Thyroid gland (tissue), 4 donors: ENCODE measurements around the gene HTR4. TPM values are rescaled to one million over a fixed set of nuclear protein-coding genes. Genes with fewer than 3 reads are reported as not detected.

Experiments used
- DNase-seq, 2 donors: peaks; one replicate each; pipeline ENCODE4 v3.0.0-alpha.2; 2019
- H3K27ac ChIP-seq, 3 donors: fragments of 200-600 bp; sonication (generic); 1 replicate in 2 of 3; 2 replicates in 1 of 3; pipeline ENCODE4 v1.5.1; 2016 to 2019; ENCODE audit warnings: mild to moderate bottlenecking in 1 of 3, moderate library complexity in 1 of 3
- H3K27me3 ChIP-seq: fragments of 200-600 bp; sonication (generic); one replicate; pipeline ENCODE4 v1.5.1; 2019
- H3K36me3 ChIP-seq, 2 donors: fragments of 200-600 bp; sonication (generic); one replicate each; pipeline ENCODE4 v1.5.1; 2016 to 2019
- H3K4me1 ChIP-seq, 2 donors: fragments of 200-600 bp; sonication (generic); one replicate each; pipeline ENCODE4 v1.5.1; 2017 to 2019
- H3K4me3 ChIP-seq, 3 donors: fragments of 200-600 bp; sonication (generic); replicated peaks in 1 of 3; 1 replicate in 2 of 3; 2 replicates in 1 of 3; pipeline ENCODE4 v1.5.1; 2016; ENCODE audit warnings: mild to moderate bottlenecking in 1 of 3
- H3K9me3 ChIP-seq: fragments of 200-600 bp; sonication (generic); one replicate; pipeline ENCODE4 v1.5.1; 2017
- CTCF ChIP-seq, 6 experiments: fragments of 200-600 bp in 3 of 6; fragments of 450-650 bp in 3 of 6; sonication (generic) in 3 of 6; IDR thresholded peaks; one replicate each; pipeline ENCODE4 v1.5.1; 2016 to 2019; ENCODE audit warnings: antibody characterized with exemption in 6 of 6, mild to moderate bottlenecking in 2 of 6, inconsistent platforms in 1 of 6, moderate library complexity in 1 of 6
- POLR2A ChIP-seq, 2 donors: fragments of 450-650 bp; IDR thresholded peaks; one replicate each; pipeline ENCODE4 v1.6.1; 2017; ENCODE audit warnings: antibody characterized with exemption in 2 of 2, mild to moderate bottlenecking in 2 of 2, moderate library complexity in 1 of 2
- WGBS, 2 donors: methylation state at CpG; one replicate each; pipeline ENCODE4 v1.1.5; 2017; 5-methylcytosine and 5-hydroxymethylcytosine counted together
- intact Hi-C: fragments of 100-400 bp; cut with DNase I; formaldehyde crosslinking; loops from one replicate; pipeline ENCODE4 v1.15.1; 2023
- total RNA-seq, 4 donors: library from RNA; depleted of rRNA; stranded (reverse); fragments of >200 nt; gene quantifications; one replicate each; pipeline ENCODE4 v1.2.3, GENCODE V29; 2016

Gene HTR4
- total RNA-seq, 4 donors from 2014 or later = not detected

GRCh38 chr5:148507648-148508047 is 146.7 kb downstream of the HTR4 start:
- WGBS, 2 donors = 72 to 79% methylated on average over 3 of the region's 3 CpGs
- no peaks in the 10 kb centered on the region for H3K9me3 ChIP-seq
- H3K36me3 ChIP-seq = no peaks in the 10 kb centered on the region
- no peak for TF ChIP-seq CTCF (IDR thresholded peaks at IDR 0.05)
- no peaks in the 10 kb centered on the region for H3K4me1 ChIP-seq
- H3K4me3 ChIP-seq = no peak overlapping the region
- intact Hi-C loops = no loop called here
- H3K27ac ChIP-seq = no peak overlapping the region
- no peak for DNase-seq
- no peaks in the 10 kb centered on the region for H3K27me3 ChIP-seq

- H3K9me3 ChIP-seq = no peaks in the 10 kb centered on the region
Measured at GRCh38 chr5:148499452-148499851, 154.9 kb downstream of the HTR4 start.

GRCh38 chr5:148497757-148498156 is 156.6 kb downstream of the HTR4 start:
- no peaks in the 10 kb centered on the region for H3K27me3 ChIP-seq
- no peak overlapping the region for H3K4me3 ChIP-seq
- 86 to 96% methylated on average over 1 of the region's 1 CpG for WGBS, 2 donors
- H3K4me1 ChIP-seq = no peaks in the 10 kb centered on the region
- no peak overlapping the region for H3K27ac ChIP-seq
- no peak for DNase-seq
- no peaks in the 10 kb centered on the region for H3K36me3 ChIP-seq
- H3K9me3 ChIP-seq = no peaks in the 10 kb centered on the region
- TF ChIP-seq CTCF (IDR thresholded peaks at IDR 0.05) (no peak), POLR2A (IDR thresholded peaks at IDR 0.05) (no peak)
- intact Hi-C loops = no loop called here

More at GRCh38 chr5:148499452-148499851, 154.9 kb downstream of the HTR4 start:
- TF ChIP-seq CTCF (IDR thresholded peaks at IDR 0.05) = no peak
- TF ChIP-seq POLR2A (IDR thresholded peaks at IDR 0.05) = no peak
- intact Hi-C loops = no loop called here
- DNase-seq = no peak
- WGBS, 2 donors = 91 to 100% methylated on average over 1 of the region's 1 CpG
- H3K4me1 ChIP-seq = no peaks in the 10 kb centered on the region
- no peaks in the 10 kb centered on the region for H3K36me3 ChIP-seq
- no peaks in the 10 kb centered on the region for H3K27me3 ChIP-seq
- no peak overlapping the region for H3K27ac ChIP-seq
- H3K4me3 ChIP-seq = no peak overlapping the region

GRCh38 chr5:148492351-148492750 is 162.0 kb downstream of the HTR4 start:
- intact Hi-C loops = no loop called here
- H3K9me3 ChIP-seq = no peaks in the 10 kb centered on the region
- no peak for TF ChIP-seq POLR2A (IDR thresholded peaks at IDR 0.05)
- no peak for TF ChIP-seq CTCF (IDR thresholded peaks at IDR 0.05)
- H3K4me3 ChIP-seq = no peak overlapping the region
- no peak for DNase-seq
- WGBS, 2 donors = 86 to 93% methylated on average over 1 of the region's 1 CpG
- no peaks in the 10 kb centered on the region for H3K4me1 ChIP-seq
- H3K27ac ChIP-seq = no peak overlapping the region
- no peaks in the 10 kb centered on the region for H3K36me3 ChIP-seq
- no peaks in the 10 kb centered on the region for H3K27me3 ChIP-seq

- Histone ChIP-seq H3K36me3 (no peaks in the 10 kb centered on the region), H3K4me3 (no peak overlapping the region), H3K27me3 (no peaks in the 10 kb centered on the region), H3K9me3 (no peaks in the 10 kb centered on the region), H3K4me1 (no peaks in the 10 kb centered on the region), H3K27ac (no peak overlapping the region)
- no peak for DNase-seq
- WGBS, 2 donors = 68 to 72% methylated on average over 6 of the region's 6 CpGs
- TF ChIP-seq CTCF (IDR thresholded peaks at IDR 0.05) (no peak), POLR2A (IDR thresholded peaks at IDR 0.05) (no peak)
- intact Hi-C loops = no loop called here
Measured at GRCh38 chr5:148491793-148492184, 162.5 kb downstream of the HTR4 start.
